ENCODE data around the gene MFAP2.

DNA sequence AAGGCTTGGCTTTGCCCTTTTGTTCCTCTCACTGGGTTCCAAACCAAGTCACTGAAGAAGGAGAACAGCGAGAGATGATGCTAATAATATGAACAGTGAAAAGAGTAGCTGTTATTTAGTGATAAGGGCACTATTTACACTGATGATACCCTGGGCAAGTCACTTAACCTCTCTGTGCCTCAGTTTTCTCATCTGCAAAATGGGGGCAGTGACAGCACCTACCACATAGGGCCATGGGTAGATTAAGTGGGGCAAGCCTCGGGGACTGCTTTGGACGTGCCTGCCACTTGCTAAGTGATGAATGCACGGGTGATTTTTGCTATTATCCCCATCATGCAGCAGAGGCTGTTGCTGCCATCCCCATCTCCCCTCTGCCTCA is 22.1 kb upstream of the MFAP2 start:
- TF ChIP-seq CTCF (conservative IDR thresholded peaks at IDR 0.05; ENCODE audit: low read depth, low read length) (no peak), EZH2 (IDR thresholded peaks at IDR 0.05; ENCODE audit: borderline replicate concordance, low read depth, low read length, poor library complexity, severe bottlenecking) (no peak)

Measured in A673 (cell line).